ENCODE measurements around the gene DCTPP1.
A peak's percentile ranks its signal among the peaks of the same experiment; 100 is the strongest.
"Not testable (repeated sequence)": the region's sequence is repeated elsewhere in the genome, so short reads cannot be mapped to it uniquely, and the experiment has no call there.

The DCTPP1 gene

GRCh38 chr16:30413112-30413806 lies 16.6 kb downstream of the DCTPP1 start:
- no peak for DNase-seq

- peak; percentile 90 to 93 for DNase-seq
These were observed 20.4 kb downstream of the DCTPP1 start for GRCh38 chr16:30409125-30410060.

GRCh38 chr16:30407804-30408534 lies 21.9 kb downstream of the DCTPP1 start:
- DNase-seq: no peak

- peak; percentile 80 to 87 for DNase-seq
These were observed 22.6 kb downstream of the DCTPP1 start, which contains the start of gene ZNF771 for GRCh38 chr16:30407102-30407803. Gene ZNF771, plus strand, starts transcription at chr16:30407606. Its CDS starts 448 bp downstream, at chr16:30408054.

- DNase-seq: no peak
These were observed 23.1 kb downstream of the DCTPP1 start for GRCh38 chr16:30406795-30407101.

GRCh38 chr16:30401768-30402425 lies 27.9 kb downstream of the DCTPP1 start:
- no peak for DNase-seq

- DNase-seq: no peak
These were observed 30.2 kb downstream of the DCTPP1 start for GRCh38 chr16:30399435-30400186.

GRCh38 chr16:30398661-30399434 lies 31.0 kb downstream of the DCTPP1 start:
- no peak for DNase-seq

- no peak for DNase-seq
These were observed 31.8 kb downstream of the DCTPP1 start for GRCh38 chr16:30397776-30398660.

GRCh38 chr16:30397056-30397455 lies 32.8 kb downstream of the DCTPP1 start:
- no peak for DNase-seq

- not testable (repeated sequence) for DNase-seq
These were observed 33.2 kb downstream of the DCTPP1 start for GRCh38 chr16:30396627-30397026.

GRCh38 chr16:30395992-30396585 lies 33.7 kb downstream of the DCTPP1 start:
- no peak for DNase-seq

- peak; percentile 56 to 68 for DNase-seq
These were observed 34.5 kb downstream of the DCTPP1 start, which contains the start of gene ZNF48 for GRCh38 chr16:30395155-30395991. Gene ZNF48, plus strand, starts transcription at chr16:30395420. Its CDS starts 375 bp downstream, at chr16:30395795.

- DNase-seq: no peak
These were observed 35.2 kb downstream of the DCTPP1 start for GRCh38 chr16:30394592-30395154.

GRCh38 chr16:30383521-30383920 lies 46.3 kb downstream of the DCTPP1 start:
- DNase-seq: no peak

- no peak for DNase-seq
These were observed 47.5 kb downstream of the DCTPP1 start, which contains the start of gene SEPTIN1 for GRCh38 chr16:30382111-30382881. Gene SEPTIN1, minus strand, starts transcription at chr16:30382561. Its CDS starts 19 bp downstream, at chr16:30382542.

Data from inflammatory macrophage (primary cell).